GM12892 (cell line): ENCODE data around the gene HYAL3.

Experiments used
- POLR2A ChIP-seq: IDR thresholded peaks from 2 replicates; pipeline ENCODE4 v1.6.1; 2011; ENCODE audit warnings: low read depth, low read length, control low read depth
- POLR2AphosphoS5 ChIP-seq: IDR thresholded peaks from 2 replicates; pipeline ENCODE4 v1.6.1; 2011; ENCODE audit warnings: low read depth, low read length, control low read depth
- TAF1 ChIP-seq: IDR thresholded peaks from 2 replicates; pipeline ENCODE4 v1.6.1; 2011; ENCODE audit warnings: low read depth, mild to moderate bottlenecking, control low read depth, low read length, borderline replicate concordance

- TF ChIP-seq TAF1: no peak
- TF ChIP-seq POLR2AphosphoS5: no peak
- TF ChIP-seq POLR2A: no peak
Measured at GRCh38 chr3:50258979-50259378, 40.2 kb downstream of the HYAL3 start.
